SU-DHL-6 (cell line): Measurements from ENCODE around the gene RXFP3.

ENCODE experiments used
- H2AFZ ChIP-seq: fragments of 200-600 bp; sonication (generic); 2 replicates; pipeline ENCODE4 v1.6.1; 2014; ENCODE audit warnings: low read depth, mild to moderate bottlenecking, moderate library complexity, mixed read lengths, antibody characterized with exemption, low read length; ENCODE audit not compliant: severe bottlenecking
- H3F3A ChIP-seq: fragments of 200-600 bp; shearing (Covaris generic); 2 replicates; pipeline ENCODE4 v1.6.0; 2016; ENCODE audit warnings: antibody characterized with exemption, mild to moderate bottlenecking; ENCODE audit not compliant: insufficient read depth
- H3K27ac ChIP-seq: fragments of 200-600 bp; sonication (generic); 2 replicates; pipeline ENCODE4 v1.5.1; 2016; ENCODE audit warnings: low read depth, mild to moderate bottlenecking, low read length, moderate library complexity, mixed read lengths
- H3K27me3 ChIP-seq: fragments of 200-600 bp; sonication (generic), shearing (Covaris generic); 2 replicates; pipeline ENCODE4 v1.6.0; 2014; ENCODE audit warnings: mild to moderate bottlenecking, low read length
- H3K36me3 ChIP-seq: fragments of 200-600 bp; sonication (generic); 2 replicates; pipeline ENCODE4 v1.6.1; 2014; ENCODE audit warnings: mild to moderate bottlenecking, low read length, mixed read lengths
- H3K4me2 ChIP-seq: fragments of 300-600, 200-600 bp; shearing (Covaris generic), sonication (generic); 2 replicates; pipeline ENCODE4 v1.6.0; 2014; ENCODE audit warnings: low read length, low read depth, mild to moderate bottlenecking; ENCODE audit not compliant: poor library complexity, severe bottlenecking
- H3K4me3 ChIP-seq: fragments of 200-600 bp; sonication (generic); 2 replicates; pipeline ENCODE4 v1.5.1; 2014; ENCODE audit warnings: antibody characterized with exemption, low read length, mild to moderate bottlenecking, mixed read lengths; ENCODE audit not compliant: insufficient read depth, poor library complexity, severe bottlenecking
- H3K79me2 ChIP-seq: fragments of 200-600 bp; sonication (generic); 2 replicates; pipeline ENCODE4 v1.6.1; 2014; ENCODE audit warnings: mild to moderate bottlenecking, low read length, moderate library complexity; ENCODE audit not compliant: insufficient read depth
- H3K9ac ChIP-seq: fragments of 200-600 bp; sonication (generic); 2 replicates; pipeline ENCODE4 v1.7.0; 2014; ENCODE audit warnings: mild to moderate bottlenecking, low read length
- H3K9me2 ChIP-seq: fragments of 200-600 bp; sonication (generic); replicated peaks from 2 replicates; pipeline ENCODE4 v1.6.1; 2014; ENCODE audit warnings: low read length; ENCODE audit not compliant: insufficient read depth
- H3K9me3 ChIP-seq: fragments of 200-600 bp; sonication (generic); 2 replicates; pipeline ENCODE4 v1.6.1; 2014; ENCODE audit warnings: low read length, mixed read lengths; ENCODE audit not compliant: insufficient read depth
- H4K20me1 ChIP-seq: fragments of 200-600 bp; sonication (generic); 2 replicates; pipeline ENCODE4 v1.6.1; 2014; ENCODE audit warnings: low read depth, mild to moderate bottlenecking, antibody characterized with exemption, low read length, moderate library complexity, mixed read lengths
- EZH2phosphoT487 ChIP-seq: fragments of 200-600 bp; sonication (generic), shearing (Covaris generic); conservative IDR thresholded peaks from 2 replicates; pipeline ENCODE4 v1.6.1; 2018; ENCODE audit warnings: mild to moderate bottlenecking, antibody characterized with exemption, low read length, moderate library complexity, mixed read lengths
- TF ChIP-seq, protein P1 (sequence below): fragments of 200-600 bp; sonication (generic); IDR thresholded peaks from one replicate; pipeline ENCODE4 v1.5.1; 2017; ENCODE audit warnings: antibody characterized with exemption, mild to moderate bottlenecking, low read length, moderate library complexity; ENCODE audit not compliant: insufficient read depth, poor library complexity, severe bottlenecking

Gene RXFP3

DNA sequence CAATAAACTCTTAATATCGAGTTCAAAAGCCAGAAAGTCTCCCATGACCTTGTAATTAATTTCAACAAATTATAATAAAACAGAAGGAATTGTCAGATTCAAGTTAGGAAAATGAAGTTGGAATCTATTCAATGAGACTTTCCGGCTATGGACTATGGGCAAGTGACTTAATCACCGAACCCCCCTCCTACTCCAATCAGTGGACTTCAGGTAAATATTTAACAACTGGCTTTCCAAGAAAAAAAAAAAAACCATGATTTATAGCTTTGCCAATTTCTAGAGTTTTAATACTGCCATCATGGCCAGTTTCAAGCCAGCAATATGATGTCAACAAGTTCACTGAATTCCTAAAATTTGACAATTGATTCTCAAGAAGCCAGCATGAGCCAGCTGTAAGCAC is 43.8 kb downstream of the RXFP3 start:
- H3K27me3 ChIP-seq, result no peaks in the 10 kb centered on the region
- H3K9me3 ChIP-seq, result no peaks in the 10 kb centered on the region; the same call in 1 of the 2 replicates
- no peak overlapping the region for H2AFZ ChIP-seq
- H3K4me3 ChIP-seq, result no peak overlapping the region
- H3K9me2 ChIP-seq, result no peaks in the 10 kb centered on the region
- H3K36me3 ChIP-seq, result no peaks in the 10 kb centered on the region
- no peak overlapping the region for H3K4me2 ChIP-seq
- TF ChIP-seq, protein P1, sequence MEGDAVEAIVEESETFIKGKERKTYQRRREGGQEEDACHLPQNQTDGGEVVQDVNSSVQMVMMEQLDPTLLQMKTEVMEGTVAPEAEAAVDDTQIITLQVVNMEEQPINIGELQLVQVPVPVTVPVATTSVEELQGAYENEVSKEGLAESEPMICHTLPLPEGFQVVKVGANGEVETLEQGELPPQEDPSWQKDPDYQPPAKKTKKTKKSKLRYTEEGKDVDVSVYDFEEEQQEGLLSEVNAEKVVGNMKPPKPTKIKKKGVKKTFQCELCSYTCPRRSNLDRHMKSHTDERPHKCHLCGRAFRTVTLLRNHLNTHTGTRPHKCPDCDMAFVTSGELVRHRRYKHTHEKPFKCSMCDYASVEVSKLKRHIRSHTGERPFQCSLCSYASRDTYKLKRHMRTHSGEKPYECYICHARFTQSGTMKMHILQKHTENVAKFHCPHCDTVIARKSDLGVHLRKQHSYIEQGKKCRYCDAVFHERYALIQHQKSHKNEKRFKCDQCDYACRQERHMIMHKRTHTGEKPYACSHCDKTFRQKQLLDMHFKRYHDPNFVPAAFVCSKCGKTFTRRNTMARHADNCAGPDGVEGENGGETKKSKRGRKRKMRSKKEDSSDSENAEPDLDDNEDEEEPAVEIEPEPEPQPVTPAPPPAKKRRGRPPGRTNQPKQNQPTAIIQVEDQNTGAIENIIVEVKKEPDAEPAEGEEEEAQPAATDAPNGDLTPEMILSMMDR, result no peak
- TF ChIP-seq EZH2phosphoT487, result no peak
- H3K9ac ChIP-seq, result no peak overlapping the region
- no peaks in the 10 kb centered on the region for H3F3A ChIP-seq
- H4K20me1 ChIP-seq, result no peaks in the 10 kb centered on the region
- H3K79me2 ChIP-seq, result no peaks in the 10 kb centered on the region
- H3K27ac ChIP-seq, result no peak overlapping the region

DNA sequence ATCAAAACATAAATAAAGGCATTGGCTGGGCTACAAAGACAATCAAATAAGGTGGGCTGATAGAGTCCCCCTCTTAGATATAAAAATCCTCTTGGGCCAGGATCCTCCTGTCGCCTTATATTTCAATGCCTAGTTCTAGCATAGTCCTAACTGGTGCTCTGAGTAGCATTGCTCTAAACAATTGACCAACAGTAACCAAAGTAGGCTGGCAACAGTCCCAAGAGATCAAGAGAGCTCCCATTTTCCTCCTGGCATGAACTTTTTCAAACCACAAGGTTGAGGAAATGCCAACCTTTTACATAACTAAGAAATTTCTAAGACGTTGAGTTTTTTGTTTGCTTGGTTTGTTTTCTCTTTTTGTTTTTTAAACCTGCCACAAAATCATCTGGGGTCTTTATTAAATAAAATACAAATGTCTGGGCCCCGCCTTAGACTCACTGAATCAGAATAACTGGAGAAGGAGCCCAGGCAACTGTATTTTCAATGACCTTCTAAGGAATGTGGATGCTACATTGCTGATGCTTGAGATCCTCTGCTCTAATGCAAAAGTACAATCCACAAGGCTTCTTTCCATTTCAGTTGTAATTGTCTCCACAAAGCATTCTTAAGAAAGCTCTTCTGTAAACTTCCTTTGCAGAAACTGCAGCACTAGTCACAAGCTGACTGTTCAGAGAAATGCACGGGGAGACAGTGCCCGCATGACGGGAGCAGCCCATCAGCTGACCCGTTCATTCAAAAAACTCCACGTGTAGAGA is 45.4 kb downstream of the RXFP3 start:
- H2AFZ ChIP-seq, result no peak overlapping the region
- H3K4me3 ChIP-seq, result no peak overlapping the region
- H3K4me2 ChIP-seq, result no peak overlapping the region
- TF ChIP-seq, protein P1, result no peak
- no peak for TF ChIP-seq EZH2phosphoT487
- H3K27ac ChIP-seq, result no peak overlapping the region
- H4K20me1 ChIP-seq, result no peaks in the 10 kb centered on the region
- no peaks in the 10 kb centered on the region; the same call in 1 of the 2 replicates for H3K9me3 ChIP-seq
- no peaks in the 10 kb centered on the region for H3K9me2 ChIP-seq
- no peaks in the 10 kb centered on the region for H3F3A ChIP-seq
- H3K36me3 ChIP-seq, result no peaks in the 10 kb centered on the region
- H3K27me3 ChIP-seq, result no peaks in the 10 kb centered on the region
- no peak overlapping the region for H3K9ac ChIP-seq
- no peaks in the 10 kb centered on the region for H3K79me2 ChIP-seq

DNA sequence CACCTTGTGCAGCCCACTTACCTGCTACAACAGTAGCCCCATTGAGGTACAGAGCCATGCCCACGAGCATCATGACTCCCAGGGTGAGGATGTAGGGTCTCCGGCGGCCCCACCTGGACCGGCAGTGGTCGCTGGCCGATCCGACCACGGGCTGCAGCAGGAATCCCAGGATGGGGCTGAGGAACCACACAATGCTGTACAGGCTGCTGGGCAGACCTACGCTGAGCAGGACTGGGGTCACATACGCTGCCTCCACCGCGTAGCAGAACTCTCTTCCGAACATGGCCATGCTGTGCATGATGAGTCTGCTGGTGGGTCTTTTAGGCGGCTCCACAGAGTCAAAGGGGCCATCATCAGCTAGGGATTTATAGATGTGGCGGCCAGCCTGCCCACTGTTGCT is 48.0 kb downstream of the RXFP3 start:
- no peaks in the 10 kb centered on the region for H3K27me3 ChIP-seq
- H3K36me3 ChIP-seq, result 0 out of 2 replicates have a peak, but pooled peaks cover 2% of the 10 kb centered on the region
- H2AFZ ChIP-seq, result no peak overlapping the region
- no peaks in the 10 kb centered on the region for H4K20me1 ChIP-seq
- no peak overlapping the region for H3K9ac ChIP-seq
- no peak overlapping the region for H3K27ac ChIP-seq
- no peaks in the 10 kb centered on the region for H3K79me2 ChIP-seq
- H3K4me2 ChIP-seq, result no peak overlapping the region
- no peaks in the 10 kb centered on the region for H3F3A ChIP-seq
- H3K4me3 ChIP-seq, result no peak overlapping the region
- H3K9me2 ChIP-seq, result no peaks in the 10 kb centered on the region
- no peaks in the 10 kb centered on the region; the same call in 1 of the 2 replicates for H3K9me3 ChIP-seq
- no peak for TF ChIP-seq EZH2phosphoT487
- TF ChIP-seq, protein P1, result no peak
